ENCODE data around the gene GLRA3. TPM values are rescaled to one million over a fixed set of nuclear protein-coding genes. Genes with fewer than 3 reads are reported as not detected.

GLRA3 gene
- total RNA-seq, 1 donor from 2014 or later: not detected

DNA sequence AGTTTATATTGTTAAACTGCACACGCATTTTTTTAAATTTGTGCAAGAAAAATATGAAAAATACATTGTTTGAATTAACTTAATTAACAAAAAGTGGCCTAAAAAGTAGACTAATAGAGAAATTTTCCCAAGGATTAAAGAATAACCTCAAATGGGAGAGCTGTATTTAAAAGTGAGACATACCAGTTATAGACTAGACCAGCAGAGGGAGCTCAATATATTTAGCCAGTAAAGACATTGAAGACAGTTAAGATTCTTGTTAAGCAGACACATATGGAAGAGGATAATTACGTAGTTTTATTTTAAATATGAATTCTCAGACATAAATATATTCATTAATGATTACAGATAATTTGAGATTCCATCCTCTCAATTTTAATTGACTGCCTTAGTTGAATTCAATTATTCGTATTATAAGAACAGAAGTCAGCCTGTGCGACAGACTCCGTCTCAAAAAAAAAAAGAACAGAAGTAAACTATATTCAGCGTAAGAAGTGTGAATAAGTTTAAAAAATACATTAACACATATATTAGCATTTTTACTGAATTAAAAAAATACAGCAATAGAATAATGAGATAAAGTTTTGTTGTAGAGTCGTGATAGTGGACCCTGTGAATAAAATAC lies 64.8 kb downstream of the GLRA3 start:
- Mint-ChIP-seq H3K27ac (ENCODE audit: unreplicated experiment) (no peak overlapping the region), H3K4me1 (ENCODE audit: unreplicated experiment) (peaks cover 2% of the 10 kb centered on the region), H3K4me3 (ENCODE audit: unreplicated experiment) (no peak overlapping the region), H3K36me3 (ENCODE audit: unreplicated experiment) (peaks cover 1% of the 10 kb centered on the region), H3K9me3 (ENCODE audit: unreplicated experiment) (no peaks in the 10 kb centered on the region), H3K27me3 (ENCODE audit: unreplicated experiment) (peaks cover 18% of the 10 kb centered on the region)
- no peak for DNase-seq (ENCODE audit: extremely low spot score, unreplicated experiment)
- TF ChIP-seq, protein P1, sequence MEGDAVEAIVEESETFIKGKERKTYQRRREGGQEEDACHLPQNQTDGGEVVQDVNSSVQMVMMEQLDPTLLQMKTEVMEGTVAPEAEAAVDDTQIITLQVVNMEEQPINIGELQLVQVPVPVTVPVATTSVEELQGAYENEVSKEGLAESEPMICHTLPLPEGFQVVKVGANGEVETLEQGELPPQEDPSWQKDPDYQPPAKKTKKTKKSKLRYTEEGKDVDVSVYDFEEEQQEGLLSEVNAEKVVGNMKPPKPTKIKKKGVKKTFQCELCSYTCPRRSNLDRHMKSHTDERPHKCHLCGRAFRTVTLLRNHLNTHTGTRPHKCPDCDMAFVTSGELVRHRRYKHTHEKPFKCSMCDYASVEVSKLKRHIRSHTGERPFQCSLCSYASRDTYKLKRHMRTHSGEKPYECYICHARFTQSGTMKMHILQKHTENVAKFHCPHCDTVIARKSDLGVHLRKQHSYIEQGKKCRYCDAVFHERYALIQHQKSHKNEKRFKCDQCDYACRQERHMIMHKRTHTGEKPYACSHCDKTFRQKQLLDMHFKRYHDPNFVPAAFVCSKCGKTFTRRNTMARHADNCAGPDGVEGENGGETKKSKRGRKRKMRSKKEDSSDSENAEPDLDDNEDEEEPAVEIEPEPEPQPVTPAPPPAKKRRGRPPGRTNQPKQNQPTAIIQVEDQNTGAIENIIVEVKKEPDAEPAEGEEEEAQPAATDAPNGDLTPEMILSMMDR (IDR thresholded peaks at IDR 0.05): peak; percentile 78

DNA sequence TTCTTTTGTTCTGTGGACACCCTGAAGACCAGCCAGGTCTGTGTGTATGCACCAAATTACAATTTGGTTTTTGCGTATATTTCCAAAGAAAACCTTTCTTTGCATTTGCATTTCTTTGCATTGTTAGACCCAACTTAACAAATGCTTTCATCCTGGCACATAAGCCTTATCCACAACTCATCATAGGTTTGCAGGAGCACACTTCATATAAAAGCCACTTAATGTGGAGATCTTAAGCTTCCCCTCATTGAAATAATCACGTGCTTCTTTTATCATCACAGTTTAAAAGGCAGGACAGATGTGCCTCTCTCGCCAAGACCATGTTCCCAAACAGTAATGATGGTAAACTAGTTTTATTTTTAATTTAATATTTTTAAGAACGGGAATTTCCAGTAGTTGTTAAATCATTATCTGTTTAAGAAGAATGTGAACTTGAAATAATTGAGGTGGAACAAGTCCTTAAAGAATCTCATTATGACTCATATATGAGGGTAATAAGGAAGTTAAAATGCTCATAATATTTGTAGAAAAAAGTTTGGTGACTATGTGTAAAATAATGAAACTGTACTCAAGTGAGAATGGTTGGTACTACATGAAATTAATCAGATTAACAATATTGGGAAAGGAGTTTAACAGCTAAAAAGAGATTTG lies 65.5 kb downstream of the GLRA3 start:
- TF ChIP-seq, protein P1 (IDR thresholded peaks at IDR 0.05): no peak
- no peaks in the 10 kb centered on the region for H3K36me3 Mint-ChIP-seq (ENCODE audit: unreplicated experiment)
- no peaks in the 10 kb centered on the region for H3K9me3 Mint-ChIP-seq (ENCODE audit: unreplicated experiment)
- no peak overlapping the region for H3K27ac Mint-ChIP-seq (ENCODE audit: unreplicated experiment)
- H3K27me3 Mint-ChIP-seq (ENCODE audit: unreplicated experiment): peaks cover 19% of the 10 kb centered on the region
- H3K4me1 Mint-ChIP-seq (ENCODE audit: unreplicated experiment): peaks cover 2% of the 10 kb centered on the region
- no peak for DNase-seq (ENCODE audit: extremely low spot score, unreplicated experiment)
- H3K4me3 Mint-ChIP-seq (ENCODE audit: unreplicated experiment): no peak overlapping the region

DNA sequence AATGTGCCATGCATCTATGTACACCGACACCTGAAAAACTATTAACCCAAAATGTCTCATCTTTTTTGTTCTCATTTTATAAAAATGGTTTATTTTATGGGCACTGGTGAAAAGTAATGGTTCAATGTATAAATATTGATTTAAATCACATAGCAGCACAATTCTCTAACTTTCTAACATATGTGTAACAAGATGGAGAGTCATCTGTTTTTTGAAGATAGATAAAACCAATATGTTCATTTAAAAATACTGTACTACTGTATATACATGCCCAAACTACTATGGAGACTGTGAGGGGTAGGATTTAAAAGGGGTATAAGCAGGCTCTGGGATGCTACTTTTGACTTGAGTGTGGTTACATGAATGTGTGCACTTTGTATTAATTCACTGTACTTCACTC lies 67.6 kb downstream of the GLRA3 start:
- Mint-ChIP-seq H3K4me1 (ENCODE audit: unreplicated experiment) (peaks cover 2% of the 10 kb centered on the region), H3K27me3 (ENCODE audit: unreplicated experiment) (peaks cover 36% of the 10 kb centered on the region), H3K4me3 (ENCODE audit: unreplicated experiment) (no peak overlapping the region), H3K27ac (ENCODE audit: unreplicated experiment) (no peak overlapping the region), H3K36me3 (ENCODE audit: unreplicated experiment) (no peaks in the 10 kb centered on the region), H3K9me3 (ENCODE audit: unreplicated experiment) (no peaks in the 10 kb centered on the region)
- DNase-seq (ENCODE audit: extremely low spot score, unreplicated experiment): no peak
- TF ChIP-seq, protein P1 (IDR thresholded peaks at IDR 0.05): no peak

DNA sequence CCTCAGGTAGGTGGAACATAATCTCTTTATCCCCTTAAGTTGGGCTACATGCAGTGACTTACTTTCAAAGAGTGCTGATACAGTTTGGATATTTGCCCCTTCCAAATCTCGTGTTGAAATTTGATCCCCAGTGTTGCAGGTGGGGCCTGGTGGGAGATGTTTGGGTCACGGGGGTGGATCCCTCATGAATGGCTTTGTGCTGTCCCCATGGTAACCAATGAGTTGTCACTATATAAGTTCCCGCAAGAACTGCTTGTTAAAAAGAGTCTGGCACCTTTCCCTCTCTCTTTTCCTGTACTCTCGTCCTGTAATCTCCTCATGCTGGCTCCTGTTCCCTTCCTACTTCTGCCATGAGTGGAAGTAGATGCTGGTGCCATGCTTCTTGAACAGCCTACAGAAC lies 71.3 kb downstream of the GLRA3 start:
- no peaks in the 10 kb centered on the region for H3K4me1 Mint-ChIP-seq (ENCODE audit: unreplicated experiment)
- H3K27ac Mint-ChIP-seq (ENCODE audit: unreplicated experiment): no peak overlapping the region
- H3K27me3 Mint-ChIP-seq (ENCODE audit: unreplicated experiment): peaks cover 60% of the 10 kb centered on the region
- no peak for DNase-seq (ENCODE audit: extremely low spot score, unreplicated experiment)
- TF ChIP-seq, protein P1 (IDR thresholded peaks at IDR 0.05): no peak
- H3K36me3 Mint-ChIP-seq (ENCODE audit: unreplicated experiment): no peaks in the 10 kb centered on the region
- H3K9me3 Mint-ChIP-seq (ENCODE audit: unreplicated experiment): no peaks in the 10 kb centered on the region
- no peak overlapping the region for H3K4me3 Mint-ChIP-seq (ENCODE audit: unreplicated experiment)

DNA sequence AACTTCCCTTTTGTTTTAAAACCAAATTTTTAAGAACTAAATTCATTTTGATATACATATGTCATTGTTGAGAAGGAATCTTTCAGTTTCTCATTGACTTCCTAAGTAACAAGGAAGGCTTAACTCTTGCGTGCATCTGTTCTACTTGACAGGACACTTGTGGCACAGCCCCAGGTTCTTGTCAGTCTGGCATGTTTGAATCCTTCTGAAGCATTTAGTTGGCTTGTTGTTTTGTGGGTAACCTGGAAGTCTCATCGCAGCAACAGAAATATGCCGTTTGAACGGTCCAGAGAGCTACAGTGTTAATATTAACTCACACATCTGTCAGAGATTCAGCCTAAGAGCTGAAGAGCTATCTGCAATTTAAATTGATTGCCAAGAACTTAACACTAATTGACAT lies 76.0 kb downstream of the GLRA3 start:
- no peak overlapping the region for H3K27ac Mint-ChIP-seq (ENCODE audit: unreplicated experiment)
- no peaks in the 10 kb centered on the region for H3K36me3 Mint-ChIP-seq (ENCODE audit: unreplicated experiment)
- TF ChIP-seq, protein P1 (IDR thresholded peaks at IDR 0.05): no peak
- H3K27me3 Mint-ChIP-seq (ENCODE audit: unreplicated experiment): peaks cover 68% of the 10 kb centered on the region
- H3K9me3 Mint-ChIP-seq (ENCODE audit: unreplicated experiment): no peaks in the 10 kb centered on the region
- no peaks in the 10 kb centered on the region for H3K4me1 Mint-ChIP-seq (ENCODE audit: unreplicated experiment)
- DNase-seq (ENCODE audit: extremely low spot score, unreplicated experiment): no peak
- no peak overlapping the region for H3K4me3 Mint-ChIP-seq (ENCODE audit: unreplicated experiment)

Data from osteocyte (in vitro differentiated cells).